HG02970 (cell line): ENCODE data around the gene GGACT.
"Not testable (repeated sequence)": the region's sequence is repeated elsewhere in the genome, so short reads cannot be mapped to it uniquely, and the experiment has no call there.

ENCODE experiments used
- ATAC-seq: cut with Tn5 transposase; IDR thresholded peaks from one replicate; pipeline ENCODE4 v1.9.1; 2021; ENCODE audit warnings: mild to moderate bottlenecking, moderate library complexity, moderate number of reproducible peaks; ENCODE audit not compliant: unreplicated experiment, low FRiP score

GGACT gene

DNA sequence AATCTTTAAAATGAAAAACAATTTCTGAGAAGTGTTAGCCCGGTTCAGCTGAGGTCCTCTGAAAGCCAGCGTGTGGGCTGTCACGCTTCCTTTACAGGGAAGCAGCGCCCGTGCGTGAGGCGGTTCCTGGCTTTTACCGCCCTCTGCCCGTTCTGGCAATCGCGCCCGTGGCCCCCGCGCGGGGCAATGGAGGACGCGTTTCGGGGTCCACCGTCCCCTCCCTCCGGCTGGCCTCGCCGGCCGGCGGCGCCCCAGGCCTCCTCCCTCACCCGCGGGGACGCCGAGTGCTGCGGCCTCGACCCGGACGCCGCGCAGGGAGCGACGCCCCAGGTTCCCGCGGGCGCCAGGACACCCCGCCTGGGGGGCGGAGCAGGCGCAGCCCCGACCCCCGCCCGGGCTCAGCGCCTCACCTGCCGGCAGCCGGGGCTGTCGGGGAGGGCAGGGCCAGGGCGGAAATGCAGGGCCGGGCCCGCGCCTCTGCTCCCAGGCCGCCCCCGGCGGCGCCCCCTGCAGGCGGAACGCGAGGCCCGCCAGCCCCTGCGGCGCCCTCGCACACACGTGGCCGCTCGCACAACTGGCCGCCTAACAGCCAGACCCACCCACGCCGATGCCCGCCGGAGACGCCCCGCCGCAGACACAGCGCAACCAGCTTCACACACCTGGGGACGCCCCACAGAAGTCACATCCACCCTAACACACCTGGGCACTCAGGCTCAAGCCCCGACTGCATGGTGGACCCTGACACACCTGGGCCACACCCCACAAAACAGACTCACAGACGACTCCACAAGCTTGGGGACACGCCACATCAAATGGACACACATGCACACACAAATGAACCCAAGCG is at the start of gene GGACT:
Gene GGACT, minus strand, starts transcription at position 459 of the 847 bp plus-strand sequence. CDS start 56,198 bp downstream, outside the sequence.
- peak; percentile 94 for ATAC-seq

DNA sequence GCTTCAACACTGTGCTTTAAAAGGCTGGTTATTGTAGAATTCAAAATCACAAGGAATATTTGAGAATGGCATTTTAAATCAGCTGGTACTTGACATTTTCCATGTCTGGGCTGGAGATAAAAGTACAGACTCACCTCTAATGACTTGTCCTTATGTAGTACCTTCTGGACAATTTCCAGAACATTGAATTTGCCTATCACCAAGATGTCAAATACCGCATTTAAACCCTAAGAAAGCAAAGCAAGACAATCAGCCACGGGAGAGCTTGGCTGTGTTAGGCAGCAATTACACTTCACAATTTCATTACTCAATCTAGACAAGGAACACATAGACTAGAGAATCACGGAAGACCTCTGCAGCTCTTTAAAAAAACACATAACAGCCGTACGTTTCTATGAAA is 49.2 kb upstream of the GGACT start:
- no peak for ATAC-seq

DNA sequence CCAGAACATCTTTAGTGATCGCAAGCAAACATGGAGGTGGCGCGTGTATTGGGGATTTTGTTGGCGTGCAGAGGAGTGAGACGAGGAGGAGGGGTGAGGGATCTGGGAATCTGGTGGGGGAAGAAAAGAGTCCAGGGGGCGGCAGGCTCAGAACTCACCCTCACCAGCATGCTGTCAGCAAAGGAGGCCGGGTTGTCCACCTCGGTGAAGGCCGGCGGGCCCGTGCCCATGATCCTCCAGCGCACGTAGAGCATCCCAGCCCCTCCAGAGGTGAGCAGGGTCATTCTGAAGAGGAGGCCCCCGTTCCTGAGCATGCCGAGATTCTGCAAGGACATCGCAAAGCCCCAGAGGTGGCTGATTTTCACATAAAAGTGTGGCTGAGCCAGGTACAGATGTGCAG is 48.8 kb upstream of the GGACT start:
- ATAC-seq: no peak

DNA sequence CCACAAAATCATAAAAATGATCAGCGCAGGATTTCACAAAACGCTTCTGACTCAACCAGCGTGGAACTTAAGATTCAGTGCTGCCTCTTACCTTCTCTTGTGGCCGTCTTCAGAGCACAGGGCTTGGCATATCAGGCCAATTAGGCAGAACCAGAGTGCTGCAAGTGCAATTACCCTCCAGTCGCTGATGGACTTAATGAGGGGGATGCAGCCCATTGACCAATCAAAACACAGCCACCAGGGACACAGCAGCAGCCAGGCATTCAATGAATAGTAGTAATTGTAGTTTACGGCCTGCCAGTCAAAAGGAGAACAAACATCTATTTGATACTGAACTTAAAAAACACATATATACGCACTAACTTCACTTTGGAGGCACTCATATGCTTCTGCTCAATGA is 47.9 kb upstream of the GGACT start:
- no peak for ATAC-seq

DNA sequence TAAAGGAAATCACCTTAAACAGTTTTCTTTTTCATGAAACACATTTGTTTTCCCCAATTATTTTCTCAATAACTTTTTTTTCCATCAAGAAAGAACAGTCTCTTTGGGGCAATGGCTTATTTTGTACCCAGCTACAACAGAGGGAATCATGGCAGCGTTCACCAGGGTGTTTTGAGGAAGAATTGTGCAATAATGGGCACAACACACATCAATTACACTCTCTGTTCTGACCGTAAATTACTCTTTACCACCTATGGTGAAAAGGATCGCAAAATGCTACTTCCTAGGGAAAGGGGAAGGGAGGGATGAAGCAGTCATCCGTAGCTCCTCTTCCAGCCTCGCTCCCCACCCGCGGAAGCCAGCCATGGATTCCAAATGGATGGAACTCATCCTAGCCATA is 47.4 kb upstream of the GGACT start:
- ATAC-seq: no peak

DNA sequence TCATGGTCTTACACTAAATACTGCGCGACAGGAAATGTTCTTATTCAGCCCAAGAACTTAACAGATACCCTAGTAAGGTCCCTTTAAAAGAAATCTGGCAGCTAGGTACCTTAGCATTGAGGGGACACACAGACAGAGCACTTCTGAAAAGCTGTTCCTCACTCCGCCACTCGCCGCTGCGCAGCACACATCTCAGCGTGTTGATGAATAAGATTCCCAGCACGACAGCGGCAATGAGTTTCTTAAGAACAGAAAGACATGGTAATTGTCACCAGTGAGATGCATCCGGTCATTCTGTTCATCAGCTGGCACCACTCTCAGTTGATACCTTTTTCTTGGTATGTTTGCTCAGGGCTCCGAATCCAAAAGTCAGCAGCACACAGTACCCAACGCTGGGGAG is 46.1 kb upstream of the GGACT start:
- no peak for ATAC-seq

DNA sequence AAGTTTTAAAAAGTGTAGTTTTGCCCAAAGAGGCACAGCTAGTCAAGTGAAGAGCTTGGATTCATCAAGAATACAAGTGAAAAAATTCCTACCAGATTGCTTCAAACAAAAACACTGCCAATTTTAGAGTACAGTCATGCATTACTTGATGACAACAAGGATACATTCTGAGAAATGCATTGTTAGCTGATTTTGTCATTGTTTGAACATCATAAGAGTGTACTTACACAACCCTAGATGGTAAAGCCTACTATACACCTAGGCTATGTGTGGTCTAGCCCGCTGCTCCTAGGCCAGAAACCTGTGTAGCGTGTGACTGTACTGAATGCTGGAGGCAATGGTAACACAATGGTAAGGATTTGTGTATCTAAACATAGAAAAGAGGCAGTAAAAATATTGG is 44.9 kb upstream of the GGACT start:
- no peak for ATAC-seq

DNA sequence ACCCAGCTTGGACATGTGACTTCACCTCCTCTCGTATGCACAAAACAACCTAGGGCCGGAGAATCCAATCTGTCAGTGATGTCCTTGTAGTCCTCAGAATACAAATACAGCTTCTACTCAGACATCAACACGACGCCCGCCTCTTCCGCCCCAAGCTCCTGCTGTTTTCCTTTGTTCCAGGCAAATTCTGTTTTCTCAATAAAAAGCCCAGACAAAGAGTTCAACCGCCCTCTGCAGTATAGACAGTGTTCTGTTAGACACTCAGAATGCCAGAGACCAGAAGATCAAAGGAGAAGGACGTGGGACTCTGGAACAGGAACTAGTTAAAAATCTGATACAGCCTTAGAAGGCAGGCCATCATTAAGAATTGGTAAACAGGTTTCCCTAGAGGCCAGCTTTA is 42.0 kb upstream of the GGACT start:
- ATAC-seq: no peak

DNA sequence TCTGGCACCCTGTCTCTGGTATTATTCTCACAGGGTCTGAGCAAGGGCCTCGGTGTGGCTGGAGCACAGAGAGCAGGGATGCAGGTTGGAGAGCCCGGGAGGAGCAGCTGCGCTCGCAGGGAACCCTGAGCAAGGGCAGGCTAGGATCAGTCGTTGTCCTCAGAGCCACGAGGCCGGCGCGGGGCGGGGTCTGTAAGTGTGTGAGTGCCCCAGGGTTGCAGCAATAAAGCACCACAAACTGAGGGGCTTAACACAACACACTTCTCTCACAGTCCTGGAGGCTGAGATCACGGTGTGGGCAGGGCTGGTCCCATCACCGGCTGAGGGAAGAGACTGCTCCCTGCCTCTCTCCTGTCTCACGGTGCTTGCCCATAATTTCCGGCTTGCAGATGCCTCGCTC is 38.5 kb upstream of the GGACT start:
- ATAC-seq: no peak

DNA sequence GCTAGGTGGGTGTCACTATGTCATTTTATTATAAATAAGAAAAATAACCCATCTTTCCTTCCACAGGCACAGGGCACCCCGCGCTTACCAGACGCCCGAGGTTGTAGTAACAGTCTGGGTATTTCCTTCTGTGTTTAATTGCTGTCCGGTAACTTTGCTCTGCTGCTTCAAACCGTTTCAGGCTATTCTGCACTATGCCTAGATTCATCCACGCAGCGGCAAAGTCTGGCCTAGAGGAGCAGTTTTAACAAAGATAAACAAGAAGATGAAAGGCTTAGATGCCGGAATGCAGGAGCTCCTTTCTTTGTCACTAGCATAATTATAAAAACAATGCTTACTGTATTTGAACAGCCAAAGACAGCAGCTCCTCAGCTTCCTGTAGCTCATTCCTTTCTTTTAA is 36.9 kb upstream of the GGACT start:
- no peak for ATAC-seq

DNA sequence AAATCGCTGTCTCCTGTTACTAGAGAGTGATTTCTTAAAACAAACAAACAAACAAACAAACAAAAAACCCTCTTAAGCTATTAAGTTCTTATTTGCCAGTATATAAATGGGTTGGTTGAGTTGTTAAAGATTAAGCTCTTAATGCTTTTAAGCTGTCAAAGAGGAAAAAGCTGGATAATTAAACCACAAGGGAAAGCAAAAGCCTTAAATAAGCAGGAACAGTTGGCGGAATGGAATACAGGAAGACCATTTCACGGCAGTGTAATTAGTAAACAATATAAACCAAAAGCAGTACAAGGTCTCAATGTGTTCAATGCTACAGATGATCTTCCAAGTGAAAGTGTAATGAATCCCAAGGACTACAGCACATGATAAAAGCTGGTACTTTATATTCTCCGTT is 32.2 kb upstream of the GGACT start:
- no peak for ATAC-seq

DNA sequence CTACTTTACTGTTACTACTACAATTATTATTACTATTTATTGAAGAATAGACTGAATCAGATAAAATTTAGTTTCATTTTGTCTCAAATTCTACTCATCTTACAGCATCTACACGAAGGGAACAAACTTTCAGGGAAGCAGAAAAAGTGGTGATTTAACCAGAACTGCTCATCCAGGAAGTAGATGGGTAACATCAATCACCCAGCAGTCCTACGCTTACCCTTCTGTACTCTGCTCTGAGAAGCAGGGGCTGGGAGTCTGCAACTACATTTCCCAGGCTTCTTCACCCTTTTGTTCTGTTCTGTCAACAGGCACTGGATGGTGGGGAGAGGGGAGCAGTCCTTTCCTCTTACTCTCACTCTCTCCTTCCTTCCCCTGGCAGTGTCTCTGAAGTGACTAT is 31.4 kb upstream of the GGACT start:
- ATAC-seq: no peak

DNA sequence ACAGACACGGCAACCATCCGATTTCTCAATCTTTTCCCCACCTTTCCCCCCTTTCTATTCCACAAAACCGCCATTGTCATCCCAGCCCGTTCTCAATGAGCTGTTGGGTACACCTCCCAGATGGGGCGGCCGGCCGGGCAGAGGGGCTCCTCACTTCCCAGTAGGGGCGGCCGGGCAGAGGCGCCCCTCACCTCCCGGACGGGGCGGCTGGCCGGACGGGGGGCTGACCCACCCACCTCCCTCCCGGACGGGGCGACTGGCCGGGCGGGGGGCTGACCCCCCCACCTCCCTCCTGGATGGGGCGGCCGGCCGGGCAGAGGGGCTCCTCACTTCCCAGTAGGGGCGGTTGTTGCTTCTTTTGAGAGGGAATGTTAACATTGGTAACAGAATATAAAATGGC is 30.3 kb upstream of the GGACT start:
- not testable (repeated sequence) for ATAC-seq

DNA sequence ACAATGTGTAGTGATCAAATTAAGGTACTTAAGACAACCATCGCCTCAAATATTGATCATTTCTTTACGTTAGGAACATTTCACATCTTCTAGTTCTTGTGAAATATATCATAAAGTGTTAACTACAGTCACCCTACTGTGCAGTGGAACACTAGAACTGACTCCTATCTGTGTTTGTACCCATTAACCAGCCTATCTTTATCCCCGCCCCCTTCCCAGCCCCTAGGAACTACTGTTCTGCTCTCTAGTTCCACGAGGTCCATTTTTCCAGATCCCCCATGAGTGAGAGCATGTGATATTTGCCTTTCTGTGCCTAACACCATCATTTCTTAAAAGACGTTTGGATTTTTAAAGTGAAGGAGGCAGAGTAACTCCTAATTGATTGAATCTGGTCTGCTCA is 24.4 kb upstream of the GGACT start:
- ATAC-seq: no peak

DNA sequence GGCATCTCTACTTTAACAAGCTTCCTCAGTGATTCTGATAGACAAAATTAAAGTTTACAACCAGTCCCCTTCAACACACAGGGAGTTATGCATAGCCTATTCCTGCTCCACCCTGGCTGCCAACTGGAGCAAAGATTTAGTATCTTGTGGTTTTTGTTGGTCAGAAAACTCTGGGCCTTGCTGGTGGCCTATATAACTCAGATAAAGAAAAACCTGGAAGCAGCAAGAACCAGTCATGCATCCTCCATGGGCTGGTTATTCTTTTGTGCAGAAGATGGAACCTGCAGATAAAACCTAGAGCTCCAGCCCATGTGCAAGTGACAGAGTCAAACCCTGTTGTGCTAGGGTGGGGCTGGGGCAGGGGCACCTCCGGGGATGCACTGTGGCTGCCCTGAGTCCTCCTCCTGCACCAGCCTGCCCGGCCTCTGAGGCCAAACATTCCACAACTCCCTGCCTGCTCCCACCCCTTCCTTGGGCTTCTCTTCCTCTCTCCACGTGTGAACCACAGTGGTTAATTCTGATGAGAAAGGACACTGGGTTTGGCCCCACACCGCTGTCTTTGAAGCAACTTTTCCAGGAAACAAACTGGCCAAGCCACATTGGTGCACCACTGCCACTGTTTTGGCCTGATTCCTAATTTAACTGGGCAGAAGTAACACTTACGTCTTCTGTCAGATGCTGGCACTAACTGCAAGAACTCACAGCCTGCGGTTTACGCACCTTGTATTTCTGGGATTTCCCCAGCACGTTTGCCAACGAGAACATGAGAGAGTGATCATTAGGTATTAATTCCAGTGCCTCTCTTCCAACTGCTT is 23.3 kb upstream of the GGACT start:
- ATAC-seq: no peak

DNA sequence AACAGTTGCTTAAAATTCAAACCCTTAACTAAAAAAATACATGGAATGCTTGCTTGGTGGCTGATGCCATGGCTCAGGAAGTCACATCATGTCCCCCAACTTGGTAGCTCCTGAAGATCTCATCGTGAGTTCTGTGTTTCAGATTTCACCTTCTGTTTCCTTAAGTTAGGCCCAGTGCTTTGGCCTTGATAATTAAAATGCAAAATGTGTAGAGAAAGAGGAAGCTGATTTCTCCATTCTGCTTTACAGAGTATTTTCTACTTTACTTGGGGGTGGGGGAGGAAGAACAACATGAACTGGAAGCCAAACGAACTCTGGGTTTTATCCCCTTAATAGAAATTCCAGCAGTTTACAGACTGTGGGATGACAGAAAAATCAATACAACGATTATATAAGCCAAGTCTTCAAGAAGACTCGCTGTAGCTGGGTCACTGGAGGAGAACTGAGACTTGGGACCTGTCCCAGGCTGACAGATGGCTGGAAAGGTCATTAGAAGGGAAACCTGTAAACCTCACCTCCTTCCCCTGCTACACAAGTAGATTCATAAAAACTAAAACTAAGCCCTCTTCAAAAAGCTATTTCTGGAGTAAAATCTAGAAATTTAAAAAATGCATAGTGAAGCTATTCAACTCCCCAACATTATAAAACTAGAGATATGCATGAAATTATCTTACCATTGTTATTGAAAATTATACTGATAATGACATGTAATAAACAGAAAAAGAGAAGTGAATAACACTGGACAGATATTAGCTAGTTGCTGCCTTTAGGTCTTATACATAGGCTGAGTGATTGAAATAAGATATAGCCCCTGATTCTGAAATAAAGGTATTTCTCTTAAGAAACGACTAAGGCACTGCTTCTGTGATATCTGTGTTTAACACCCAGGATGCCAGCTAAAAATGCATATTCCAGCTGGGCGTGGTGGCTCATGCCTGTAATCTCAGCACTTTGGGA is 22.1 kb upstream of the GGACT start:
- ATAC-seq: no peak

DNA sequence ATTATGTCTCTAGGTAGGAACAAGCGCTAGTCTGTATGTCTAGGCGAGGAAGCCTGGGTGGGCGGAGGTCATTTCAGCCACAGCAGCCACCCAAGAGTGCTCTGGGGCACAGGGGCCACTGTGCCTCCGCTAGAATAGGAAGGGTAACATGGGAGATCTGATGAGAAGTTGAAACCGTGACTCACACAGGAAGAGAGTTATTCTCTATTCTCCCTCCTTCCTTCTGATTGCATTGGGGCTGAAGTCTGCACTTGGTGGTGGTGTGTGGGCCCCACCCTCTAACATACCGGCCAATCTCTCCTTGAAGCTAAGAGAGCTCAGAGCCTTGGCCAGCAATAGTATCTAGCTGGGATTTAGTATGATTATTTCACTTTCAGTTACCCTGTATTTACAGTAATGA is 20.3 kb upstream of the GGACT start:
- peak; percentile 79 for ATAC-seq

DNA sequence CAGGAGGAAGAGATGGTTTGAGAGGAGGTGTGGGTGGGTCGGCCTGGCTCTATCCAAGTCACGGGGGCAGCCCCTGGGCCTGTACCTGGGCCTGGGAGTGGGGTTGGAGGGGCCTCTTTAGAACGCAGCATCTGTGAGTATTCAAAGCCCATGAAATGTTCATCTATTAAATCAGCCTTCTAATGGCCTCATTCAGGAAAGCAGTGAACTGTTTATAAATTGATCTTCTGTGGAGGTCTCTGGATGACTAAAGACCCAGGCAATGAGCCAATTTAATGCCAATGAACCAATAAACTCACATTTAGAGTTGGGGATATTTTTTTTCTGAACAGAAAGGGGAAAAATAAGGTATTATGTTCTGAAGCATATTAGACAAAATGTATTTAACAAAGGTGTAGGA is 19.9 kb upstream of the GGACT start:
- ATAC-seq: no peak

DNA sequence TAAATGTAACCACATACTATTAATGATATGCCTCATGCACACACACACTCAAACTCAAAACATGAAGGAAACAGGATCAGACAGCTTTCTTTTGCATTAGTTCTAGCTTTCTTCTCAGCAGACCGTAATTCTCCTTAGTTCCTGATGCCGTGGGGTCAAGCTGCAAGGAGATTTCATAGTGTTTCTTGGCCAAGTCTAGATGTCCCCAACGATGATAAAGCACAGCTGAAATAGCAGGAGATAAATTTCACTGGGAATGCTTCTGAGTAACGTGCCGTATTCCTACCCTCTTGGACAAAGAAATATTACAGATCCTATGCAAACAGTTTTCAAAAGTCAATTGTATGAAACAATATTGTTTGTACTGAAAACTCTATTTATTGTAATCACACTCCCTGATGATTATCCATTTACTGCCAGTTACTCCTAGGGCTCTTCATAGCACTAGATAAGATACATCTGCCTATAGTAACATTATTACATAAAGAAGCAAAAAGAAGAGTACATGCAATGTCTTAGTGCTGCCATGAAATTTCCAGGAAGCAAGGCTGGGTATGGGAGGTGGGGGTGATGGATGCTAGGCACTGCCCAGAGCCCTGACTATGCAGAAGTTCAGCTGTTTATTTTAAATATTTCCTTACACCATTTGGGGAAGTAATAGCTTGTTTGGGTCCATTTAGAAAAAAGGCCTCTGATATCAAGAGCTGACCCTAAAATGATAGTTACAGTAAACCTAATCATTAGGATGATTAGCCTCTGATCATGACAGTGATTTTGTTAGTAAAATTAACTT is 16.5 kb upstream of the GGACT start:
- ATAC-seq: no peak
